NCI-H128 (cell line): ENCODE results near the gene XRCC3.
"Not testable (repeated sequence)": the region's sequence is repeated elsewhere in the genome, so short reads cannot be mapped to it uniquely, and the experiment has no call there.

ENCODE experiments used
- DNase-seq: peaks from one replicate; lab custom pipeline; 2025; ENCODE audit not compliant: unreplicated experiment; lab: John Stamatoyannopoulos, UW

The XRCC3 gene

DNA sequence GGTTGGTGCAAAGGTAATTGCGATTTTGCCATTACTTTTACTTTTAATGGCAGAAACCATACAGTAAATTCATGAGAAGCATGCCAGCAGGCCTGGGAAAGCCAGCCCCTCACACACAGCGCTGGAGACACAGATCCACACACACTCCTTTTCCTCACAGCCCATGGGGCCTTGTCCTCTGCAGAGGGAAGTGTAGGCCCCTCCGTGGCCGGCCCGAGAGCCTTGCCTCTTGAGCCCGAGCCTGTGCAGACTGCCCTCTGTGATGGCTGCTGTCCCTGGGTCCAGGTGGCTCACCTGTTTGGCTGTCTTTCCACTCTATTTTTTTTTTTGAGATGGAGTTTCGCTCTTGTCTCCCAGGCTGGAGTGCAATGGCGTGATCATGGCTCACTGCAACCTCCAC is 39.3 kb downstream of the XRCC3 start:
- DNase-seq: no peak

DNA sequence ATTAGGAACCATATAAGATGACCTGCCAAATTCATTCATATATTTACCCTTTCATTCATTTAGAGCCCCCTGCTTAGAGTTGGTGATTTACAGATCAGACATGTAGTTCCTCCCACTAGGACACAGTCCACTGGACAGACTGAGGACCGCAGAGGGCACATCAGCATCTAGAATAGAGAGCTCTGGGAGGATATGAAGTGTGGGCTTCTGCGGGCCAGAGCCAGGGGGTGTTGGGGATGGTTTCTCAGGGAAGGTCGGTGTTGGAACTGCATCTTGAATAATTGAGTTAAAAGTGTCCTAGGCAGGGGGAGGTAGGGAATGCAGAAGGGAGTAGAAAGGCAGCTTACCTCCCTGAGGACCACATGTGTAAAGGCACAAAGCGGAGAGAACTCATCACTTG is 43.3 kb downstream of the XRCC3 start:
- no peak for DNase-seq

DNA sequence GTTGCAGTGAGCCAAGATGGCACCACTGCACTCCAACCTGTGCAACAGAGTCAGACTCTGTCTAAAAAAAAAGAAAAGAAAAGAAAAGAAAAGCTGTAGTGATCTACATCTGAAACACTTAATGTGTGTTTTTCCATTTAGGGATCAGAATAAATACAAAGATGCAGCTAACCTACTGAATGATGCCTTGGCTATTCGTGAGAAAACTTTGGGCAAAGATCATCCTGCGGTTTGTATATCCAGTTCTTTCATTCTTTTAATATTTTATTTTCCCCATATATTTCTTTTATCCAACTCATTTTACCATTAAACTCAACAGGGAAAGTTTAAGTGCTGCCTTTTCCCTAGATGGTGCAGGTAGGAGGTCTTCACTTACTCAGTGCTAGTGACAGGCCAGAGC is 45.9 kb downstream of the XRCC3 start:
- DNase-seq: no peak

DNA sequence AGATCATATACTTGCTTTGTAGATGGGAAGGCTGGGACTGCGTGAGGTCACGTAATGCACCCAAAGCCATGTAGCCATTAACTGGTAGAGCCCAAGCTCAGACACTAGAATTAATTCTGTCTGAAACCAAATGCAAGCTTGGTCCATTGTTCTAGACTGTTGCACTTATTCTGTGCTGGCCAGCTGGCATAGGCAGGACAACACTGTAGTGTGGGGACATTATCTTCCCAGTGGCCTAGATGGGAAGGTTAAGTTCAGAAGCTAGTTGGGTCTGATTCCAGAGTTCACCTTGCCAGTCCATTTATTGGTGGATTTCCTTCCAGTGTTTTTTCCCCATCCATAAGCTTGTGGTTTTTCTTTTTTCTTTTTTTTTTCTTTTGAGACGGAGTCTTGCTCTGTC is 47.1 kb downstream of the XRCC3 start:
- DNase-seq: no peak

DNA sequence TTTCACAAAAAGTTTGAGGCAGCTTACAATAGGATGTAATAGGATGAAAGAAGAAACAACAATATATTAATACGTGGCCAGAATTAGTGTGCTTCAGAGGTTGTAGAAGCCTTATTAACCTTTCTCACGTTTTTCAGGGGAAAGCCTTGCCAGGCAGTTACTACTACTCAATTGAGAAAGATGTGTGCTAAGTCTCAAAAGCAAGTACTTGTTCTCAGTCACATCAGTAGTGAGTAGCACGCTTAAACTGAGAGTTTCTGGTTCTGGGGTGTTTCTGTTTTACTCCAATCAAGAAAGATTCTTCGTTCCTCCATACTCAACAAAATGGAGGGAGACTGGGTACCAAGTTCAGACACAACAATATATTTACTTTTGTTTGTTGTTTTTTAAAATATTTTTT is 47.6 kb downstream of the XRCC3 start:
- no peak for DNase-seq

DNA sequence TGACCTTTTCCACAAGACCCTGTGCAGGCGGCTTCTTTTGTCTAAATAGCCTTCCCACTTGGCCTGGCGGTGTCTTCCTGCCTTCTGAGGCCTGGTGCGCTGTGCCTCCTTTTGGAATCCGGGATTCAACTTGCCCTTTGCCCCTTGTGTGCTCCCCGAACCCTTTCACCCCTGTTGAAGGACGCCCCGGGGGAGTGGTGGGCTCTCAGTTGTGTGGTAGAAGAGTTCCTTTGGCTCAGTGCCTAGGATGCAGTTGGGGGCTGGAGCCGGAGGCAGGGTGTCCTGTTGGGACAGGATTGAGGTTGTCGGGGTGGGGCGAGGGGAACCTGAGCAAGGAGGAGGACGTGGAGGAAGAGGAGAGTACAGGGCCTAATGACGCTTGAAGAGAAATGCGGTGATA is 51.7 kb downstream of the XRCC3 start:
- DNase-seq: no peak

DNA sequence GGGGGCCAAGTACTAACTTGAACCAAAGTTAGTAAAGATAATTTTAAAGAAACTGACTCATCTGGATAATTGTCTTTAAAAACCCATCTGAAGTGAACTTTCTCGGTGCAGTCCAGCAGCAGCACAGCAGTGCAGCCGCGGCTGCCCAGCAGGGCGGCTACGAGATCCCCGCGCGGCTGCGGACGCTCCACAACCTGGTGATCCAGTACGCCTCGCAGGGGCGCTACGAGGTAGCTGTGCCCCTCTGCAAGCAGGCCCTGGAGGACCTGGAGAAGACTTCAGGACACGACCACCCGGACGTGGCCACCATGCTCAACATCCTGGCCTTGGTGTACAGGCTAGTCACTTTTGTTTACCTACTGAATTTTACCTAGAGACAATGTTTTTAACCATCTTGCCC is 52.7 kb downstream of the XRCC3 start:
- DNase-seq: no peak

DNA sequence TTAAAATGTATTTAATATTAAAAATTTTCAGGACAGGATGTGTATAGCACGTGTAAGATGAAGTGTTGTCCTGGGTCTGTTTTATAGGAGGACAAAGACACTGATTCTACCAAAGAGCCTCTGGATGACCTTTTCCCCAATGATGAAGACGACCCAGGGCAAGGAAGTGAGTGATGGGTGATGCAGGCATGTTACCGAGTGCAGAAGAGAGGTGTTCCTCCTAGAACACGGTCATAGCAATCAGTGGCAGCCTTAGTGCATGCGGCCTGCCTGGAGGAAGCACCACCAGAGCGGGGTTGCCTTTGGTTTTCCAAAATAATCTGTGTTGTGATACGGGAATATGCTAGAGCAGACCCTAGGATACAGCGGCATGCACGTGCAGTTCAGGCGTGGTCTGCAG is 53.2 kb downstream of the XRCC3 start:
- no peak for DNase-seq

DNA sequence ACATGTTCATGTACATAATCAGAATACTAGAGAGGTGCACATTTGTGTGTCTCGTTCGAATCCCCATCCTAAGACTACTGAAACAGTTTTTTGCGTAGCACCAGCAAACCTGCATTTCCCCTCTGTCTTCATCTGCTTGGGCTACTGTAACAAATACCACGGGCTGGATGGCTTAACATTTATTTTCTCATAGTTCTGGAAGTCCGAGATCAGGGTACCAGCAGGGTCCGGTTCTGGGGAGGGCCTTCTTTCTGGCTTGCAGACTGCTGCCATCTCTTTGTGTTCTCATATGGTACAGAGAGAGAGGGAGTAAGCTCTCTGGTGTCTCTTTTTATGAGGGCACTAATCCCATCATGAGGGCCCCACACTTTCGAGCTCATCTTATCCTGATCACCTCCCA is 55.6 kb downstream of the XRCC3 start:
- no peak for DNase-seq

DNA sequence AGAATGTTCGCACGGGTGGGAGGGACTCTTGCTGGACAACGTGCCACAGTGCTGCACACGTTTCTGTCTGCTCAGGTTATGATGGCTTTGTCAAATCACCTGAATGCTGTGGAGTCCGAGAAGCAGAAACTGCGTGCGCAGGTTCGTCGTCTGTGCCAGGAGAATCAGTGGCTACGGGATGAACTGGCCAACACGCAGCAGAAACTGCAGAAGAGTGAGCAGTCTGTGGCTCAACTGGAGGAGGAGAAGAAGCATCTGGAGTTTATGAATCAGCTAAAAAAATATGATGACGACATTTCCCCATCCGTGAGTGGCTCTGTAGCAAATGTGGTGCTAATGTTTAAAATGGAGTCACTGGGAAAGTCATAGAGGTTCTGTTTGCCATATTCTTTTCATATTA is 57.8 kb downstream of the XRCC3 start:
- DNase-seq: no peak

DNA sequence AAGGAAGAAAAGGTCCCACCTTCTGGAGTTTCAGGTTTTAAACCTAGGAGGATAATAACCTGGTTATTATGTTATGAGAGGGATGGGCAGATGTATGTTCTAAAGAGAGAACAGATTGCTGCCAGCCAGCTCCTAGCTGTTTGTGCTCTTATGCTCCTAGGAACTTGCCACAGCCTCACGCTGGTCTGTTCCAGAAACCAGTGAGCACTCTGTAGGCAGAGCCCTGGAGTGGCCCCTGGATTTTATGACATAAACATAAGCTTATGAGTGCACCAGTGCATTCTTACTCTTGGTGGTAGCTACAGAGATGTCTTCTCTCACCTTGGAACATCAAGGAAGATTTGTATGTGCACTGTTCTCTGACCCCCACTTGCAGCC is 58.5 kb downstream of the XRCC3 start:
- no peak for DNase-seq

DNA sequence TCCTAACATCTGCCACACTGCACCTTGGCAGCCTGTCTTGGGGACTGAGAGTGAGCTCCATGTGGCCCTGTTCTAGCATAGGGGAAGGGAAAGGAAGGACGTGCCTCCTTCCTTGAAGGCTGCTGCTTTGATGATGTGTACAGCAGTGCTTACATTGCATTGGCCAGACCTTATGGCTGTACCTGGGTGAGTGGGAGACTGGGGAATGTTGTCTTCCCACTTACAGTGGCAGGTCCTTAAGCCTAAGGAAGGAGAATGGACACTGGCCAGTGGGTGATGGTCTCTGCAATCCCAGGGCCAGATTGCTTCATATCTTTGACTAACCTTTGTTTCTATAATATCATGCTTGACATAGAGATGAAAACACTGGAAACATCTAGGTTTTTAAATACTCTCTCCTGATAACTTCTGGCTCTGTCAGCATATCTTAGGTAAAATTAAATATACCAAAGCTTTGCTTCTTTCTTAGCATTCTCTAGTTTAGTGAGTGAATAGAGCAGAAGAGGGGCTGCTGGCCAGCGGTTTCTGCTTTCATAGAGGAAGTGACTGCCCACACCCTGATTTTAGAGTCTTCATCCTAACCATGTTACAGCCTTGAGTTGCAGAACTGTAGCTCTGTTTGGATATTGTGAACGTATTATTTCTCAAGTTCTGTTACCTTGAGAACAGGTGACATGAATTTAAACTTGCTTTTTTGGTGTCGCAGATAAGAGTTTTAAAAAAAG is 59.1 kb downstream of the XRCC3 start:
- no peak for DNase-seq

DNA sequence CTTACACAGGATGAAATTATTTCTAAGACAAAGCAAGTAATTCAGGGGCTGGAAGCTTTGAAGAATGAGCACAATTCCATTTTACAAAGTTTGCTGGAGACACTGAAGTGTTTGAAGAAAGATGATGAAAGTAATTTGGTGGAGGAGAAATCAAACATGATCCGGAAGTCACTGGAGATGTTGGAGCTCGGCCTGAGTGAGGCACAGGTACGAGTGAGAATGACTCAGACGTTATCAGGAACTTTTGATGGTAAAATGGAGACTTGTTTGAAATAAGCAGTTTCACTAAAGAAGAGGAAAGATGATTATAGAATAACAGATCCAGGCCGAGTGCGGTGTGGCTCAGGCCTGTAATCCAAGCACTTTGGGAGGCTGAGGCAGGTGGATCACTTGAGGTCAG is 60.6 kb downstream of the XRCC3 start:
- no peak for DNase-seq

DNA sequence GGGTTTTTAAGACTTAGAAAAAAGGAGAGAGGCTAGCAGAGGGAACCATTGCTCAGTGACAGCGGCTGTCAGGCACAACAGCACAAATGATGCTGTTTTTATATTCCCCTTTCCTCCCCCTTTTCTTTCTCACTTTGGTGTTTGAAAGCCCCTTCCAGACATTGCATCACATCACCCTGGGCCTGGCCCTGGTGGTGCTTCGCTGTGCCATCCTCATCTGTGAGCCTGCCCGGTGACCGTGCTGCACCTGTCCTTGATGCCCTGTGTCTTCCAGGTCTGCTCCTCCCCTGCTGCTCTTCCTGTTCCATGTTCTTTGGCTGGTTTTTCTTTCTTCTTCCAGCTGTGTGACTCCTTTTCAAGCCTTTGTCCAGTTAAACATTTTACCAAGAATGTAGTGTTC is 61.4 kb downstream of the XRCC3 start:
- DNase-seq: no peak

DNA sequence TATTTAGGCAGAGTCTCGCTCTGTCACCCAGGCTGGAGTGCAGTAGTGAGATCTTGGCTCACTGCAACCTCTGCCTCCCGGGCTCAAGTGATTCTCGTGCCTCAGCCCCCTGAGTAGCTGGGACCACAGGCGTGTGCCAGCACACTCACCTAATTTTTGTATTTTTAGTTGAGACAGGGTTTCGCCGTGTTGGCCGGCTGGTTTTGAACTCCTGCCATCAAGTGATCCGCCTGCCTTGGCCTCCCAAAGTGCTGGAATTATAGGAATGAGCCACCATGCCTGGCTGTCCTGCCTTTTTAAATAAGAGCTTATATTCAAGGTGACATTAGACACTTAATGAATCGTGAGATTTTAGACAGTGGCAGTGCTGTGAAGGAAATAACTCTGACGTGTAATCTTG is 61.9 kb downstream of the XRCC3 start:
- not testable (repeated sequence) for DNase-seq

DNA sequence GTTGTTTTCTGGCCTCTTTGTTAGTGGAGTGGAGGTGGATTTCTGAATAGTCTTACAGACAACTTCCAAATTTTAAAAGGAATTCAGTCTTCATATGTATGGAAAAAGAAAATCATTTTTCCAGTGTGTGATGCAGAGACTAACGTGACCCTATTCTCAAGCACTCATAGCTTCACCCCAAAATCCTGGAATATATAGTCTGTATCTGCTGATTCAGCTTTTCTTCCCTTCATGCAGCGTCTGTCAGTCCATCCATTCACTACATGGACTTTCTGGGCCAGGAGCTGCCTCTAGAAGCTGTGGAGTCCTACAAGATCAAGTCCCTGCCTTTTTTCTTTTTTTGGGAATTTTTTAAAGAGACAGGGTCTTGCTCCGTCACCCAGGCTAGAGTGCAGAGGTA is 62.4 kb downstream of the XRCC3 start:
- no peak for DNase-seq

DNA sequence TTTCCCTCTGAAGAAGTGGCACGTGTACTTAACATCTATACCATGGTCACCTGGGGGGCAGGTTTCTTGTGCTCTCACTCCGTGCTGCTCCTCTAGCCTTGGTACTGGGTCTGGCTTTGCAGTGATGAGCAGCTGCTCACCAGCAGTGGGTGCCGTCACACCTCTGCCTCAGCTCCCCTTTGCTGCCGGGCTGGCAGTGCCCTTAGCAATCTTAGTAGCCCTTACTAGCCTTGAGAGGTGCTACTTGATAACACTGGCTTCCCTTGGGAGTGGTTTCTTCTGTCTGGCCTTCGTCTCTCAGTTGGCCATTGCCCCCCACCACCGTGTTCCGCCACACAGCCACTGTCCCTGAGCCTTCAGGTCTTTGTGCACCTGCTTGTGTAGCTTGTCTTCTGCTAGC is 63.7 kb downstream of the XRCC3 start:
- DNase-seq: no peak

DNA sequence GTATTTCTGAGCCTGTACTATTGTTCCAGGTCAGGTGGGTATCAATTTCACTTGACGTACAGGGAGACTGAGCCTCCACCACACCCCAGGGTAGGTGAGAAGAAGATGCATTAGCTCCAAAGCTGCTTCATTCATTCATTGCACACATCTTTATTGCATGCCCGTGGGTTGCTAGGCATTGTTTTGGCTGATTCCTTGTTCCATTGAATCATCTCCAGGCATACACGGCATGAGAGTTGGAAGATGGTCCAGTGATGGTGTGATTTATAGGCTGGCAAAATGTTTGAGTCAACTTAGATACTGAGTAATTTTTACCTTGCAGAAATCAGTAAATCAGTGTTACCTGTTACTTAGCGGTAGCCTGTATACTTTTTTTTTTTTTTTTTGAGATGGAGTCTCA is 65.0 kb downstream of the XRCC3 start:
- DNase-seq: no peak

DNA sequence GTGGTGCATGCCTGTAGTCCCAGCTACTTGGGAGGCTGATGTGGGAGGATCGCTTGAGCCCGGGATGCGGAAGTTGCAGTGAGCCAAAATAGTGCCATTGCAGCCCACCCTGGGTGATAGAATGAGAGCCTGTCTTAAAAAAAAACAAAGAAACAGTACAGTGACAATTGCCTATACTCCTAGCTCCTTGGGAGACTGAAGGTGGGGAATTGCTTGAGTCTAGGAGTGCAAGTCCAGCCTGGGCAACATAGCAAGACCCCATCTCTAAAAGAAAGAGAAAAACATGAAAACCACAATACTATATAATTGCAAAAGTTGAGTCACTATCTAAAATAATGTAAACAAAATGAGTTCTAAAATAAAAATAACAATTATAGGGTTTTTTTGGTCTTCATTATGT is 66.2 kb downstream of the XRCC3 start:
- DNase-seq: no peak
